ENCODE measurements around the gene ATOH7. TPM values are rescaled to one million over a fixed set of nuclear protein-coding genes. Genes with fewer than 3 reads are reported as not detected.
A peak's percentile ranks its signal among the peaks of the same experiment; 100 is the strongest.

The ATOH7 gene
- total RNA-seq, 1 experiment from 2014 or later: 0.54 TPM

- Histone ChIP-seq H3K9me3 (no peaks in the 10 kb centered on the region), H3K36me3 (ENCODE audit: control insufficient read depth, insufficient read depth, low read length) (no peaks in the 10 kb centered on the region), H3K4me3 (ENCODE audit: low read depth, low read length) (no peak overlapping the region), H3K27me3 (replicated peaks; ENCODE audit: control insufficient read depth, insufficient read depth, low read length) (no peaks in the 10 kb centered on the region), H3K4me1 (no peaks in the 10 kb centered on the region)
- ChIA-PET CTCF (interaction anchor here (1.4 kb wide), 1 partner anchor 8 kb away, joined by 5 read pairs; no protein-coding TSS in a partner anchor), POLR2A (no interaction called here)
- no peak overlapping the region for H3K27ac Mint-ChIP-seq (ENCODE audit: unreplicated experiment)
- H3K4me1 Mint-ChIP-seq (ENCODE audit: low read depth, unreplicated experiment): no peaks in the 10 kb centered on the region
- no peaks in the 10 kb centered on the region for H3K9me3 Mint-ChIP-seq (ENCODE audit: unreplicated experiment)
- DNase-seq: no peak
- no peak overlapping the region for H3K4me3 Mint-ChIP-seq (ENCODE audit: unreplicated experiment)
- TF ChIP-seq, protein P1, sequence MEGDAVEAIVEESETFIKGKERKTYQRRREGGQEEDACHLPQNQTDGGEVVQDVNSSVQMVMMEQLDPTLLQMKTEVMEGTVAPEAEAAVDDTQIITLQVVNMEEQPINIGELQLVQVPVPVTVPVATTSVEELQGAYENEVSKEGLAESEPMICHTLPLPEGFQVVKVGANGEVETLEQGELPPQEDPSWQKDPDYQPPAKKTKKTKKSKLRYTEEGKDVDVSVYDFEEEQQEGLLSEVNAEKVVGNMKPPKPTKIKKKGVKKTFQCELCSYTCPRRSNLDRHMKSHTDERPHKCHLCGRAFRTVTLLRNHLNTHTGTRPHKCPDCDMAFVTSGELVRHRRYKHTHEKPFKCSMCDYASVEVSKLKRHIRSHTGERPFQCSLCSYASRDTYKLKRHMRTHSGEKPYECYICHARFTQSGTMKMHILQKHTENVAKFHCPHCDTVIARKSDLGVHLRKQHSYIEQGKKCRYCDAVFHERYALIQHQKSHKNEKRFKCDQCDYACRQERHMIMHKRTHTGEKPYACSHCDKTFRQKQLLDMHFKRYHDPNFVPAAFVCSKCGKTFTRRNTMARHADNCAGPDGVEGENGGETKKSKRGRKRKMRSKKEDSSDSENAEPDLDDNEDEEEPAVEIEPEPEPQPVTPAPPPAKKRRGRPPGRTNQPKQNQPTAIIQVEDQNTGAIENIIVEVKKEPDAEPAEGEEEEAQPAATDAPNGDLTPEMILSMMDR (IDR thresholded peaks at IDR 0.05; ENCODE audit: insufficient read depth in 1 of 2, low read depth in 1 of 2, low read length in 1 of 2, severe bottlenecking in 1 of 2, unreplicated experiment in 1 of 2): no peak
- intact Hi-C loops (cut with micrococcal nuclease; ENCODE audit: unreplicated experiment): no loop called here
- H3K27me3 Mint-ChIP-seq (ENCODE audit: insufficient read depth, unreplicated experiment): peaks cover 4% of the 10 kb centered on the region
- no TSS peak for BruUV-seq (replicated peaks)
- H3K36me3 Mint-ChIP-seq (ENCODE audit: insufficient read depth, unreplicated experiment): no peaks in the 10 kb centered on the region
These were observed 10.7 kb downstream of the ATOH7 start for GRCh38 chr10:68221196-68221595.

DNA sequence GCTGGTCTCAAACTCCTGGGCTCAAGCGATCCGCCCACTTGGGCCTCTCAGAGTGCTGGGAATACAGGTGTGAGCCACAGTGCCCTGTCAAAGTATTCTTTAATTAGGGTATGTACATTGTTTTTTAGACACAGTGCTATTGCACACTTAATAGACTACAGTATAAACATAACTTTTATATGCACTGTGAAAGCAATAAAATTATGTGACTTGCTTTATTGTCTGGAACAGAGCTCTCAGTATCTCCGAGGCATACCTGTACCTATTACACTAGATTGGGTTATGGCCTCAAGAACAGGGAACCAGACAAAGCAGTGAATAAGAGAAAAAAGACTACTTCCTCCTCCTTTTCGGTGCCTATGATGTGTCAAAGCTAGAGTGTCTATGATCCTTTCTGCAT, 13.1 kb downstream of the ATOH7 start:
- no TSS peak for BruUV-seq (replicated peaks)
- Mint-ChIP-seq H3K9me3 (ENCODE audit: unreplicated experiment) (no peaks in the 10 kb centered on the region), H3K27me3 (ENCODE audit: insufficient read depth, unreplicated experiment) (peaks cover 4% of the 10 kb centered on the region), H3K27ac (ENCODE audit: unreplicated experiment) (no peak overlapping the region), H3K36me3 (ENCODE audit: insufficient read depth, unreplicated experiment) (no peaks in the 10 kb centered on the region), H3K4me1 (ENCODE audit: low read depth, unreplicated experiment) (no peaks in the 10 kb centered on the region), H3K4me3 (ENCODE audit: unreplicated experiment) (no peak overlapping the region)
- H3K36me3 ChIP-seq (ENCODE audit: control insufficient read depth, insufficient read depth, low read length): no peaks in the 10 kb centered on the region
- TF ChIP-seq, protein P1 (IDR thresholded peaks at IDR 0.05; ENCODE audit: insufficient read depth in 1 of 2, low read depth in 1 of 2, low read length in 1 of 2, severe bottlenecking in 1 of 2, unreplicated experiment in 1 of 2): no peak
- H3K9me3 ChIP-seq: no peaks in the 10 kb centered on the region
- no peak overlapping the region for H3K4me3 ChIP-seq (ENCODE audit: low read depth, low read length)
- no peaks in the 10 kb centered on the region for H3K27me3 ChIP-seq (replicated peaks; ENCODE audit: control insufficient read depth, insufficient read depth, low read length)
- DNase-seq: no peak
- no peaks in the 10 kb centered on the region for H3K4me1 ChIP-seq
- intact Hi-C loops (cut with micrococcal nuclease; ENCODE audit: unreplicated experiment): no loop called here
- ChIA-PET POLR2A (no interaction called here), CTCF (no interaction called here)

GRCh38 chr10:68212721-68213352, 19.1 kb downstream of the ATOH7 start:
- intact Hi-C loops (cut with micrococcal nuclease; ENCODE audit: unreplicated experiment): loop anchor here (1.0 kb wide), 2 partner anchors 89 to 135 kb away; no protein-coding TSS in a partner anchor
- POLR2A ChIA-PET: interaction anchor here (0.5 to 1.2 kb wide), 4 partner anchors 18 to 327 kb away, joined by 3 to 14 read pairs (median 5); partner anchors contain the start of genes HNRNPH3 and PBLD
- BruUV-seq (replicated peaks): no TSS peak

More at GRCh38 chr10:68212721-68213352, 19.1 kb downstream of the ATOH7 start:
- Mint-ChIP-seq H3K4me1 (ENCODE audit: low read depth, unreplicated experiment) (no peaks in the 10 kb centered on the region), H3K36me3 (ENCODE audit: insufficient read depth, unreplicated experiment) (no peaks in the 10 kb centered on the region), H3K4me3 (ENCODE audit: unreplicated experiment) (no peak overlapping the region), H3K27ac (ENCODE audit: unreplicated experiment) (no peak overlapping the region), H3K27me3 (ENCODE audit: insufficient read depth, unreplicated experiment) (peaks cover 14% of the 10 kb centered on the region), H3K9me3 (ENCODE audit: unreplicated experiment) (no peaks in the 10 kb centered on the region)
- DNase-seq: peak in 1 of 2 experiments; percentile 56
- TF ChIP-seq, protein P1 (IDR thresholded peaks at IDR 0.05; ENCODE audit: insufficient read depth in 1 of 2, low read depth in 1 of 2, low read length in 1 of 2, severe bottlenecking in 1 of 2, unreplicated experiment in 1 of 2): peak; percentile 78 to 80
- H3K9me3 ChIP-seq: no peaks in the 10 kb centered on the region
- H3K4me3 ChIP-seq (ENCODE audit: low read depth, low read length): no peak overlapping the region
- H3K36me3 ChIP-seq (ENCODE audit: control insufficient read depth, insufficient read depth, low read length): no peaks in the 10 kb centered on the region
- no peaks in the 10 kb centered on the region; the same call in 1 of the 2 replicates for H3K27me3 ChIP-seq (replicated peaks; ENCODE audit: control insufficient read depth, insufficient read depth, low read length)
- H3K4me1 ChIP-seq: no peaks in the 10 kb centered on the region
- CTCF ChIA-PET: interaction anchor here (0.5 to 2.5 kb wide), 32 partner anchors 8 to 420 kb away, joined by 3 to 56 read pairs (median 5); partner anchors contain the start of genes ATOH7, HNRNPH3, PBLD and RUFY2
